Inflammatory macrophage (primary cell): ENCODE data around the gene CARD16.

Source experiments
- DNase-seq, 2 donors: peaks; one replicate each; pipeline ENCODE4 v3.0.0-alpha.2; 2020 to 2022

The CARD16 gene

GRCh38 chr11:105049481-105049880 is 4.3 kb upstream of the CARD16 start:
- DNase-seq = no peak

GRCh38 chr11:105046898-105047579 is 1.9 kb upstream of the CARD16 start:
- DNase-seq = peak; percentile 70 to 83

GRCh38 chr11:105045676-105046296 is 651 bp upstream of the CARD16 start:
- DNase-seq = peak; percentile 38 to 73

GRCh38 chr11:105042178-105042577 is 3.0 kb downstream of the CARD16 start:
- no peak for DNase-seq

DNA sequence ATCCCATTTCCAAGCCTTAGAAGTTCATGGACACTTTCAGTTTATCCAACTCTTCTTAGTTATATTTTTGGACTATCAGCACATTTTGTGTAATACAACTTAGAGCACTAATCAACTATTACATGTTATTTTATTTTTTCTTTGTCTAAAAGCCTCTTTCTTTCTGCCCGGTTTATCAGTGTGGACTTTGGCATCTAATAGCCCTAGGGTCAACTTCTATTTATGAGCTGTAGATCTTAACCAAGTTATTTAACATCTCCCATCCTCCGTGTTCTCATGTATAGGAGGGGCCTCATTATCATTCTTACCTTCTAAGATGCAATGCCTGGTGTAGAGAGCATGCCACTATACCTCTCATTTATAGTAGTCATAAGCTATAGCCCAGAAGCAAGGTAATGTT is 4.4 kb downstream of the CARD16 start:
- no peak for DNase-seq

GRCh38 chr11:105034813-105035620 is 10.1 kb downstream of the CARD16 start, which contains the start of gene CASP1:
CASP1 (minus strand) TSS chr11:105035144; CDS start chr11:105035113, 31 bp downstream.
- DNase-seq = peak; percentile 76 to 83

DNA sequence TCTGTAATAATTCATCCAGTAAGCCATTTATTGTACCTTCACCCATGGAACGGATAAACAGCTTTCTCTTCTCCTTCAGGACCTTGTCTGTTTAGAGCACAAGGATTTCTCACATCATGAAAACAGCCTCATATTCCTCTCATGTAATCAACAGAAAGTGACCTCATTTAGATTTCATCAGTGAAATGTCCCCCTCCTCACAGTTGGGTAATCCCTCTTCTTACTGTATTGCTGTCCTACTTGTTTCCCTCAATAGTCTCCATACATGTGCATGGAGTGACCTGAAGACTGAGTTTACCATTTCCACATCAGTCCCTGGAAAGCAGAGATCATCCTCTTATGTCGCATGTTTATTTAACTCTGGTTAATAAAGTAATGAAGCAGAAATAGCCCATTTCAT is 10.7 kb downstream of the CARD16 start:
- peak in 1 of 2 donors; percentile 19 for DNase-seq

DNA sequence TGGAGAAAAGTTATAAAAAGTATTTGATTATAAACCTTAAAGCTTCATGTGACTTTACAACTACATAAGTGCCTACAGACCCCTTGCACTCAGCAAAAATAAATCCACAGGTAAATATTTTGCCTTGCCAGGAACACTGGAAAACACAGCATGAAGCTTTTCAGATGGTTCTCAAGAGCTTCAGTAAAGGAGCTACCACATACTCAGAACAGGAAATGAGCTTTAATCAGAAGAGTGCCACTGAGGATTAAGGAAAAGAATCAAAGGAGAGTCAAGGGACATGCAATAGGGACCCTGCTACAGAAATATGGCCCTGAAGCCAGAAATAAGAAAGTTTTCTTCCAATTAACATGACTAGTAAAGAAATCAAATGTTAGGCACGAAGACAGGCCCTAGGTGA is 11.4 kb downstream of the CARD16 start:
- DNase-seq = no peak

DNA sequence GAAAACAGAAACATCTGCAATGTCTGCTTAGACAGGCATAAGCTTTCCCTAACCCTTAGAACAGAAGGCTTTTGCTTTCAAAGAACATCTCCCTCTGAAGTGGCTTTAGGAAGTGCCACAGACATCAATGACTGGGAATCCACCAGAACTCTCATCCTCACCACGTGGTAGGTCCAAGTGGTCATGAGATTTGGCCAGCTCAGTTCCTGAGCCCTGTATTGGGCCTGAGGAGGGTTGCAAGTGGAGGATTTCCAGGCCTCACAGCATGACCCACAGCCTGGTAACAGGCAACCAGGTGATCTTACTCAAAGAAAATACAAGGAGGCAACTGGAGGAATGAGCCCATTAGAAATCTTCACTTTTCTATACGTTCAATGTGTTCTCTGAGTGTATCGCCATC is 11.8 kb downstream of the CARD16 start:
- DNase-seq = peak; percentile 57 to 69

GRCh38 chr11:105032495-105032894 is 12.6 kb downstream of the CARD16 start:
- peak; percentile 56 to 59 for DNase-seq

DNA sequence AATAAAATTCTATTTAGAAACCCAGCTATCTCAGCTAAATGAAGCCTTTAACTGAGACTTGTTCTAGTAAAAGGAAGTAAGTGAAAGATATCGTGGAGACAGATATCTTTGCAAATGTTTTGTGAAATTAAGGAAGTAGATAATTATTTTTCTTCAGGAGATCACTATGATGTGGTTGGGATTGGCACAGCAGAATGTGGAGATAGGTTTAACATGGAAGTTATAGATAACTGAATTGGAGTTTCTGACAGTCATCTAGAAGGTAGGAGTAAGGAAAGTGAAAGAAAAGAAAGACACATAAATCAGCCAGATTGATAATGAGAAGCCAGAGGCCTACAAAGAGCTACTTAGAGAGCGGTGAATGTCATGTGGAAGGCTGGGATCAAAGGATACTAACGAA is 17.5 kb downstream of the CARD16 start:
- peak in 1 of 2 donors; percentile 27 for DNase-seq

GRCh38 chr11:105024394-105024793 is 20.7 kb downstream of the CARD16 start:
- DNase-seq = no peak

DNA sequence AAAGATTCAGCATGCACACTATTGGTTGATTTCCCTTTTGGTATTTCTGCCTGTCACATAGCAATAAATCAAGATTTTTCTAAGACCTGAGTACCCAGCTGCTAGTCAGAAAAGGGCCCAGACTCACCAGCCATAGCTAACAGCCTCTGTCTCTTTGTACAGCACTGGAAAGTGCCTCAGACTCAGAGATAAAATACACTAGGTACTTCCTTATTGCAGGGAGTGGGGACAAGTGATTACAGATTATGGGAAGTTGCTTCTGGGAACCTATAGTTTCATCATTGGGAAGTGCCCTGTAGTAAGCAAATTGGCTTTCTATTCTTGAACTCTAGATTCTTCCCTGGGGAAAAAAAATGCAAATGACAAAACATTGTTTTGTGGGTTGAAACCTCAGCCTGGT is 22.1 kb downstream of the CARD16 start, which contains the start of gene CASP5:
CASP5 (minus strand) TSS at position 166 of the 400 bp plus-strand sequence; CDS start at position 134, 32 bp downstream.
- DNase-seq = peak; percentile 71

DNA sequence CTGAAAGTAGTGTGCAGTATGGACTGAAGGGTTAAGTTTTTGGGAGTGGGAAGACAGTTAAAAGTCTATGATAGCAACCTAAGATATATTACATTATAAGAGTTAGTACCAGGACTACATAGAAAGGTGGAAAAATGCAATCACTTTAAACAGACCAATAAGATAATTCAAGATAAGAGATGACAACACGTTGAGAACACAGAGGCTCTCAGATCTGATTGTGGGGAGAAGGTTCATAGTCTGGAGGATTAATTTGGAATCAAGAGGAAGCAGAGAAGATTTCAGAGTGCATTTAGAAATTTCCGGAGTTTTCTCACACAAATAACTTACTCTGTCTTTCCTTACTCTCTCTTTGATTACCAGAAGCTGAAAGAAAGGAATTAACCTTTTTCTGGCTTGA is 22.6 kb downstream of the CARD16 start:
- no peak for DNase-seq

DNA sequence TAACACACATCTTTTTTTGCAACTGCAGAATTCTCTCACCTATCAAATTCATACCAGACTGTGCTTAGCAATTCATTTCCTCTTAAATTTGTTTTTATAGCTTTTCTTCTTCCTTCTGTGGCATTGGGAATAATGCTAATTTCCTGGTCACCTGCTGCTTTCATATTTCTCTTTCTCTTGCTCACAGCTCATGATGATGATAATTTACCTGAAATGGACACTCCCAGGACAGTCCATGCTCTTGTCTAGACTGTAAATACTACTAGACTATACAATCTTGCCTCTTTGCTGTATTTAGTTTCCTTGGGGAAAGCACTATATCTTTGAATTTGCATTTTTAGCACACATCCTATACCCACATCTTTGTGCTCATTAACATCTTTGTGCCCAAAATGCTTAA is 37.7 kb downstream of the CARD16 start:
- no peak for DNase-seq

DNA sequence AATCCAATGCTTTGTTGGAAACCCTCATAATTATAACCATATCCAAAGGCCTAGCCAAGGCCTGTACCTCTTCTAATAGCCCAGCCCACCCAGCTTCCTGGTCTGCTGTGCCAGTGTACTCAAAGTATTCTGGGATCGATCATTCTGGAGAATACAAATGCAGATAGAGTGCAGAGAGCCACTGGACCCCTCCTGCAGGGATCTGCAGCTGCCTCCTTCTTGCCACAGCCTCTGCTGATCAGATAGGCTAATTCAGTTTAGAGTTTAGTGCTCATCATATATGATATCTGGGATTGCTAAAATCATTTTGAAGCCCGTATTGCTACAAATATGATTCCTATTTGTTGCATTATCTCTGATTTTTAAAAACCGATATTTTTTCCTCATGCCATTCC is 39.7 kb downstream of the CARD16 start:
- DNase-seq = no peak

DNA sequence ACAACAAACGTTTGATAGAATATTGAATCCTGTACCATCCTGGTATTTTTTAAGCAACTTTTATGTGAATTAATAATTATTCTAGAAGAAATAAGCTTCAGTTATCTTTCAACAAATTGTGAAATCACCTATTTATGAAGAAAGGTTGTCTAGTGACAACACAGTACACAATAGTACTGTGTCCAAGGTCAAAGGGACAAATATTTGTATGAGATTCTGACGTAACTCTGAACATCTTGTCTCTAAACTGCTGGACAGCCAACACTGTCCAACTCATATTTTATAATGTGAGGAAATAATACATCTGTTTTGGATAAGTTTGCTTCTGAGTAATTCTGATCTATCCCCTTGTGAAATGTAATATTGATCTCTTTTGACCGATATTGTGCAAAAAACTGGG is 41.1 kb downstream of the CARD16 start:
- no peak for DNase-seq

- DNase-seq = no peak
These were observed 42.0 kb downstream of the CARD16 start for GRCh38 chr11:105003151-105003550.

GRCh38 chr11:105000797-105001196 is 44.3 kb downstream of the CARD16 start:
- peak; percentile 16 to 30 for DNase-seq

DNA sequence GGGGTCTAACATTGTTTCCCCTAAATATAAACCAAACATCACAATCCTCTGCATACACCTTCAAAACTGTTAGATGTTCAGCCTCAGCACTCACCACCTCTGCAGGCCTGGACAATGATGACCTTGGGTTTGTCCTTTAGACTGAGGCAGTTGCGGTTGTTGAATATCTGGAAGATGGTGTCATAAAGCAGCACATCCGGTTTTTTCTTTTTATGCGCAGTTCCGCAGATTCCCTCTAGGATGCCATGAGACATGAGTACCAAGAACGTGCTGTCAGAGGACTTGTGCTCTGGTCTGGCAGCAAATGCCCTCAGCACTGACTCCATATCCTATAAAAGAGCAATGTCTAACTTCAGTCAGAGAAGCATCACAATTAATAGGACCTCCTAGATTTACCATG is 45.0 kb downstream of the CARD16 start:
- no peak for DNase-seq

DNA sequence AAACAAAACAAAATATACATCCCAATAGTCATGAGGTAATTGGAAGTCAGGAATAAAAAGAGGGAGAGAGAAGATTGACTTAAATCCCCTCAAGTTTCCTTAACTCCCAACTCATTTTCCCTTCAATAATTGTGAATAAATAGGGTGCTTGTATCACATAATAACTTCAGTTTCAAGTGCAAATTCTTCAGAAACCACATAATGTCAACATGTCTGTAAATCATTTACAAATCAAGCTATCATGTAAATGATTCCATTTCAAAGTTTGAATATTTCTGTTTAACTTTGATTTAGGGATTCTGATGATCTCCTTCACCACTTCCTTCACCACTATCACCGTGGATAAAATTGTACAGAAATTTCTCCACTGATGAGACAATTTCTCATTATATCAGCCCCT is 45.4 kb downstream of the CARD16 start:
- no peak for DNase-seq

DNA sequence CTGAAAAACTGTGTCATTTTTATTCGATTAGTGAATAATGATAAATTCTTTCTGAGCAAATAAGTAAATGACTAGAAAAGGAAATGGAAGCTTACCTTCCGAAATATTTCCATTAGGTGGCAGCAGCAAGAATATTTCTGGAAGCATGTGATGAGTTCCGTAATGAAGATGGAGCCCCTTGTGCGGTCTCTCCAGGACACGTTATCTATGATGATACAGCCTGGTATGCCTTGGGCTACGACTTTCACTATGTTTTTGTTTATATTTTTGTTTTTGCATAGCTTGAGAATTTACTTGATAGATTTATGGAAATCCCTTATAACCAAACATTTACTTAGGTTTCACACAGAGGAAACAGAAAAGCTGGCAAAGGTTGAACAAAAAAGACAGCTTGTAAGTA is 47.8 kb downstream of the CARD16 start:
- DNase-seq = no peak

DNA sequence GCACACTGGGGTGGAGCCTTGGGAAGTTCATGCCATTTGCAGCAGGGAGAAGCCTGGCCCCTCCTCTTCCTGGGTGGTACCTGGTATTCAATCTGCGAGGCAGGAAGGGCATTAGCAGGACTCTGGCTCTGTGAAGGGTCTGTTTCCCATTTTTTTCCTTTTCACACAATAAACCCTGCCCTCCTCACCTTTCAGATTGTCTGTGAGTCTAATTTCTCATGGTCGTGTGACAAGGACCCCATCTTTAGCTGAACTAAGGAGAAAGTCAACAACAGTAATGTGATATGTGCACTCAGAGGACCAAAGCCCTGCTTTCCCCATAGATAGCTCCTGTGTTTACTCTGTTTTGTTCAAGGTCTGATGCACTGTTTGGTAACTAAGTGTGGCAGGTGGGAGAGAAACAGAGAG is 50.1 kb downstream of the CARD16 start:
- no peak for DNase-seq

DNA sequence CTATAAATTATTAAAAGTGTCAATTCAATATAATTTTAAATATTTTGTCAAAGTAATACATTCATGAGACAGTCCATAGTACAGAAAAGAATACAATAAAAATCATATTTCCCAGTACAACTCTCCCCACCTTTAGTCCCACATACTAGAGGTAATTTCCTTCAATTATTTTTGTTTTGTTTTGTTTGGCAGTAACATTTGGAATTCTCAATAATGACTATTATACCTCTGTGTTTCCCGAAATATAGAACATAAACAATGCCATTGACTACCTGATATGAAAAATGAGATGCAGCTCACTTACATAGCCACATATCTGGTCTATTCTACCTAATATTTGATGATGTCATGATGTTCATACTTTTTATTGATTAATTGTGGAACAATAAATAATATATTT is 52.4 kb downstream of the CARD16 start:
- no peak for DNase-seq
